ENCODE results near the gene PPARG.

DNA sequence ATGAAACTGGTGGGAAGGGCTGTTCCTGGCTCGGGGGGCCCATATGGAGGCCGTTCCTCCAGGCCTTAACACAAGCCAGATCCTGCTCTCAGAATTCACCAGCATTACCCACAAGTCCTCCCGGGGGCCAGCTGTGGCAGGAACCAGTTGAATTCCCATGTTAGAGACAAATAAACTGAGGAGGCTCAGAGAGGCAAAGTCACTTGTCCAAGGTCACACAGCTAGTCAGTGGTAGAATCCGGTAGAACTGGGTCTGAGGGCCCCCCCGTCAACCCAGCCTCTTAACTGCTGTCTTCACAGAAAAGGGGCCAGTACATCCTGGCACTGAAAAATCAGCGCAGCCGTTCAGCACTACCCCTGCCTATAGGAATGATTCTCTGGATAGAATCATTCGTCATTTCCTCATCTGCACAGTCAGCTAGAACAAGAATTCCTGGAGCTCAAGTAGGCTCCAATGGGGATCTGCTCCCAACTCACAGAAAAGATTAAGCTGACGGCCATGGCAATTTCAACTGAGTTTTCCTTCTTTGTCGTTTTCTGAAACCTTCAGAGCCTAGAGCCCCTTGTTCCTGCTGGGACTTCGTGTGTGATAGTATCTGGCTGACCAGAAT is 183.2 kb downstream of the PPARG start:
- TF ChIP-seq, protein P1, sequence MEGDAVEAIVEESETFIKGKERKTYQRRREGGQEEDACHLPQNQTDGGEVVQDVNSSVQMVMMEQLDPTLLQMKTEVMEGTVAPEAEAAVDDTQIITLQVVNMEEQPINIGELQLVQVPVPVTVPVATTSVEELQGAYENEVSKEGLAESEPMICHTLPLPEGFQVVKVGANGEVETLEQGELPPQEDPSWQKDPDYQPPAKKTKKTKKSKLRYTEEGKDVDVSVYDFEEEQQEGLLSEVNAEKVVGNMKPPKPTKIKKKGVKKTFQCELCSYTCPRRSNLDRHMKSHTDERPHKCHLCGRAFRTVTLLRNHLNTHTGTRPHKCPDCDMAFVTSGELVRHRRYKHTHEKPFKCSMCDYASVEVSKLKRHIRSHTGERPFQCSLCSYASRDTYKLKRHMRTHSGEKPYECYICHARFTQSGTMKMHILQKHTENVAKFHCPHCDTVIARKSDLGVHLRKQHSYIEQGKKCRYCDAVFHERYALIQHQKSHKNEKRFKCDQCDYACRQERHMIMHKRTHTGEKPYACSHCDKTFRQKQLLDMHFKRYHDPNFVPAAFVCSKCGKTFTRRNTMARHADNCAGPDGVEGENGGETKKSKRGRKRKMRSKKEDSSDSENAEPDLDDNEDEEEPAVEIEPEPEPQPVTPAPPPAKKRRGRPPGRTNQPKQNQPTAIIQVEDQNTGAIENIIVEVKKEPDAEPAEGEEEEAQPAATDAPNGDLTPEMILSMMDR (IDR thresholded peaks at IDR 0.05) = no peak
- TF ChIP-seq POLR2A (IDR thresholded peaks at IDR 0.05) = no peak

All from body of pancreas (tissue), 4 donors.